ENCODE data around the gene BSG.

- TF ChIP-seq, protein P1, sequence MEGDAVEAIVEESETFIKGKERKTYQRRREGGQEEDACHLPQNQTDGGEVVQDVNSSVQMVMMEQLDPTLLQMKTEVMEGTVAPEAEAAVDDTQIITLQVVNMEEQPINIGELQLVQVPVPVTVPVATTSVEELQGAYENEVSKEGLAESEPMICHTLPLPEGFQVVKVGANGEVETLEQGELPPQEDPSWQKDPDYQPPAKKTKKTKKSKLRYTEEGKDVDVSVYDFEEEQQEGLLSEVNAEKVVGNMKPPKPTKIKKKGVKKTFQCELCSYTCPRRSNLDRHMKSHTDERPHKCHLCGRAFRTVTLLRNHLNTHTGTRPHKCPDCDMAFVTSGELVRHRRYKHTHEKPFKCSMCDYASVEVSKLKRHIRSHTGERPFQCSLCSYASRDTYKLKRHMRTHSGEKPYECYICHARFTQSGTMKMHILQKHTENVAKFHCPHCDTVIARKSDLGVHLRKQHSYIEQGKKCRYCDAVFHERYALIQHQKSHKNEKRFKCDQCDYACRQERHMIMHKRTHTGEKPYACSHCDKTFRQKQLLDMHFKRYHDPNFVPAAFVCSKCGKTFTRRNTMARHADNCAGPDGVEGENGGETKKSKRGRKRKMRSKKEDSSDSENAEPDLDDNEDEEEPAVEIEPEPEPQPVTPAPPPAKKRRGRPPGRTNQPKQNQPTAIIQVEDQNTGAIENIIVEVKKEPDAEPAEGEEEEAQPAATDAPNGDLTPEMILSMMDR (IDR thresholded peaks at IDR 0.05), result no peak
- TF ChIP-seq POLR2A (IDR thresholded peaks at IDR 0.05), result no peak
These were observed 18.3 kb downstream of the BSG start for GRCh38 chr19:590750-591098.
